Activated CD8-positive, alpha-beta memory T cell treated with anti-CD3 and anti-CD28 coated beads, Interleukin-2, amount 50 U/mL, for 1 hour (primary cell): ENCODE measurements around the gene KLHL13.
"Not testable (repeated sequence)": the region's sequence is repeated elsewhere in the genome, so short reads cannot be mapped to it uniquely, and the experiment has no call there.

Source experiments
- DNase-seq: peaks from one replicate; pipeline ENCODE4 v3.0.0-alpha.2; 2020; ENCODE audit errors: extremely low read depth

The KLHL13 gene

DNA sequence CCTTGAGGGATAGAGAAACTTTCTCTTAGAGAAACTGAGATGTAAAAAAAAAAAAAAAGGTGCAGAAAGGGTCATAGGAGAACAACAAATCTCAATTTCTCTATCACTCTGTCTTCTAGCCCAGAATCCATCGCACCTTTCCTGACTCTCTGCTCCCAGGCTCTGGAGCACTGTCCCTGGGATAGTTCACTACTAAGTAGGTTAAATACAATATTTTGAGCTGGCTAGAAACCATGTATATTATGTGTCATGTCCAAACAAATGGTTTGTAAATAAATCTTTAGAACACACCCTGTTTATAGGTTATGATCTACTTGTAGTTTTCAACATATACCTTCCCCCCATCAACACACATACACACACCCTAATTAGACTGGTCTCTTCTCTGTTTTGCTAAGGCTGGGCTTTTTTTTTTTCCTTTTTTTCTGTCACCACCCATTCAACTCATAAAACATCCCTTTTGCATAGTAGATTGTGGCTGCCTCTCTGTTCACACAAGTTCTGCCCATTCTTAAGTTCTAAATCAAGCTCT lies 124.4 kb downstream of the KLHL13 start:
- DNase-seq, result no peak

- no peak for DNase-seq
Observed at GRCh38 chrX:117990438-117990837, 126.2 kb downstream of the KLHL13 start.

DNA sequence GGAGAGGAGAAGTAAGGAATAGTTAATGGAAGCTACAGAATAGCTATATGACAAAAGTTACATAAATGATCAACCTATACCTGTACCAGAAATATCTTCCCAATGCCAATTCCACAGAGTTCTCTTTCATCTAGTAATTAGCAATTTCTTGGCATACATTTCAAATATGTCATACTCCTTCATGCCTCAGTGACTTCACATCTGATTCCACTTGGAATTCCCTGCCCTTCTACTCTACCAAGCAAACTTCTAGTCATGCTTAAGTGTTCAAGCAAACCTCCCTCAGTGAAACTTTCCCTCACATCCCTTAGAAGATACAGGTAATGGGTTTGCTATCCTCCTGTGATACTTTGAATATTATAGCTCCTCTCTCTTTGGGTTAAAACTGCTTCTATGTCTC lies 127.1 kb downstream of the KLHL13 start:
- DNase-seq, result no peak

- no peak for DNase-seq
Observed at GRCh38 chrX:117987373-117987772, 129.2 kb downstream of the KLHL13 start.

DNA sequence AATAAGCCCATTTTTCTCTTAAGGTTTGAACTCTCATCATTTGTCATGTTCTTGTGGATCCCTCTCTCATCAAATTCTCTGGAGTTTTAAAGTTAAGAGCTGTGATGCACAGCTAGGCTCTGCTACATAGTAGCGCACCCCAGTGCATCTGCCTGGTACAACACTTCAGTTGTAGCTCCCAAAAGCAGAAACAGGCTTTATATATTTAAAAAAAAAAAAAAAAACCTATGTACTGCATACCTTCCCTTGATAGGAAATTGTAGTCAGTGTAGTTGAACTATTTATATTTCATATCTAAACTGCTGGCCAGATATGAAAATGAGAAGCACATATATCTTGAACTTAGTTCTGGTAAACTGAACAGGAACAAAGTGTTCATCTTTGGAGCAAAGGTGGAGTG lies 131.4 kb downstream of the KLHL13 start:
- no peak for DNase-seq

DNA sequence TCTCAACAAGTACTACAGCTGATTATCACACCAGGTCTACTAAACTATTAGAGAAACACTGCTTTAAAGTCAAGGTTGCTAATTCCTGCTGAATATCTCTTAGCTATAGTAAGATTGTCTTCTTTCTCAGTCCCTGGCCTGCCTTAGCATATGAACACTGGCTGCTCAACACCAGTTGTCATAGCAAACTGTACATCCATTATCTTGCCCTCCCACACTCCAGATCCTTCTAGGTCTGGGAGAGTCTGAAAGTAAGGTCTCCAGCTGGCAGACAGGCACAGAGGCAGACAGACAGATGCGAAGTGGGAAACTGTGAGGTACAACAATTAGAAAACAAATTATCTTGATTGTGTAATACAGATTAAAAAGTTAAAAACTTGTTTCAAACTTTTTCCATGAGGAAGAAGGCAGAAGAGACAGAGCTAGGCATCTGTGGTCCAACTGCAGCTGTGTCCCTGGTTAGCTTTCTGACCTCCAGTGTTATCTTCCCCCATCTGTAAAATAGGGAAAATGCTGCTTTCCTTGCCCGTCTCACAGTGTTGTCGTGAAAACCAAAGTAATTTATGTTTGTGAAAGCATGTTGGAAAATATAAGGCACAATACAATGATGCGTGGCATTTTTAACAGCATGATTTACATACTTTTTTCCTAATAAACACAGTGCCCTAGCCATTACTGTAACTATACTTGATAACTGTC lies 133.8 kb downstream of the KLHL13 start:
- DNase-seq, result no peak

- DNase-seq, result no peak
Observed at GRCh38 chrX:117978402-117978801, 138.2 kb downstream of the KLHL13 start.

- DNase-seq, result no peak
Observed at GRCh38 chrX:117977526-117977925, 139.1 kb downstream of the KLHL13 start.

GRCh38 chrX:117973110-117973807 lies 143.4 kb downstream of the KLHL13 start:
- no peak for DNase-seq

DNA sequence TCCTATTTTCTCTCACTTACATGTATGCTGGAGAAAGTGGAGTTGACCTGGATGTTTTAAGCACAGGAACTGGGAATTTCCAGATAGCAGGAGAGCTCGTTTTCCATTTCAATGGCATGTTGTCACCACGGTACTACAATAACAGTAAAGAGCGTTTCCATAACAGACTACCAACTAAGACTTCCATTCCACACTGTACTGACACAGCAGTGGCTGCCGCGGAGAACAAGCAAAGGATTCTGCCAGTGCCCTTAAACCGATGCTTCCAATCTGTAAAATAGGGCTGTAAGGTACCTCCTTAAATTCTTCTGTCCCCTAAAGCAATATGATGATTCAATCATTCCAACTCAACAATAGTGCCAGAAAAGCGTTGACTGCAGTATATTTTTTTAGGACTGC lies 143.9 kb downstream of the KLHL13 start:
- no peak for DNase-seq

GRCh38 chrX:117969782-117970181 lies 146.8 kb downstream of the KLHL13 start:
- DNase-seq, result no peak

DNA sequence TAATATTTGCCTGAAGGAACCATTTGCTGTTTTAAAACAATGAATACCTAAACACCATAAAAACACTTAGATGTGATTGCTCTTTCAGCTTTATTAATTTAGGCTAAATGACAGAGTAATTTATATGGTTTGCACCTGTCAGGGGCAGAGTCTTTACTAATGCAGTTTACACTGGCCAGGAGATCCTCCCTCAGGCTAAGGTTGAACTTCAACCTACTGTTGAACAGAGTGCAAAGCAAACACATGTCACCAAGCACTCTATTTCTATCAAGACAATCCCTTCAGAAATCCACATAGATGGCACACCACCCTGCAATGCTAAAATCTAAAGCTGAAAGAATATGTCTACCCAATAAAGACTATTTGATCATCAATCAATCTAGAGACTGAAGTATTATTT lies 147.3 kb downstream of the KLHL13 start:
- no peak for DNase-seq

GRCh38 chrX:117959045-117959444 lies 157.6 kb downstream of the KLHL13 start:
- DNase-seq, result no peak

- DNase-seq, result no peak
Observed at GRCh38 chrX:117957128-117957527, 159.5 kb downstream of the KLHL13 start.

DNA sequence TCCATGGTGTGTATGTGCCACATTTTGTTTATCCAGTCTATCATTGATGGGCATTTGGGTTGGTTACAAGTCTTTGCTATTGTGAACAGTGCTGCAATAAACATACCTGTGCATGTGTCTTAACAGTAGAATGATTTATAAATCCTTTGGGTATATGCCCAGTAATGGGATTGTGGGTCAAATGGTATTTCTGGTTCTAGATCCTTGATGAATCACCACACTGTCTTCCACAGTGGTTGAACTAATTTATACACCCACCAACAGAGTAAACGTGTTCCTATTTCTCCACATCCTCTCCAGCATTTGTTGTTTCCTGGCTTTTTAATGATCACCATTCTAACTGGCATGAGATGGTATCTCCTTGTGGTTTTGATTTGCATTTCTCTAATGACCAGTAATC lies 177.3 kb downstream of the KLHL13 start:
- not testable (repeated sequence) for DNase-seq

GRCh38 chrX:117936118-117936517 lies 180.5 kb downstream of the KLHL13 start:
- no peak for DNase-seq

GRCh38 chrX:117930116-117930515 lies 186.5 kb downstream of the KLHL13 start:
- DNase-seq, result not testable (repeated sequence)

DNA sequence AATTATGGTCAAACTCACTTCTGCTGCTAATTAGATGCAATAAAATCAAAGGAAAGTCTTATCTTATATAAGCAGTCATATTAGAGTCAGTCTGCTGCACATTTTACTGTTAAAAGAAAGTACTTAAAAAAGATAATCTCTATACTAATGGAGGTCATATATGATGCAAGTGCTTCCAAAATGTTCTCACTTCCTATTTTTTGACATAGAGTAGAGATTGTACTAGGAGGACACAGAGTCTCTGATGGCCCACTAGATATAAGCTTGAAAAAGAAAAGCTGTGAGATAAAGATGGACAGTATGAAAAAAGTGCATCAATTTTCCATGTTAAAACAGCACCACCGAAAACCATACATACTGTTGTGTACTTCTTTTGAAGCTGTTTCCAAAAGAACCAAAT lies 196.9 kb downstream of the KLHL13 start:
- DNase-seq, result no peak

GRCh38 chrX:117910216-117910615 lies 206.4 kb downstream of the KLHL13 start:
- no peak for DNase-seq

- no peak for DNase-seq
Observed at GRCh38 chrX:117898226-117898625, 218.4 kb downstream of the KLHL13 start.

- no peak for DNase-seq
Observed at GRCh38 chrX:117895418-117895817, 221.2 kb downstream of the KLHL13 start.

DNA sequence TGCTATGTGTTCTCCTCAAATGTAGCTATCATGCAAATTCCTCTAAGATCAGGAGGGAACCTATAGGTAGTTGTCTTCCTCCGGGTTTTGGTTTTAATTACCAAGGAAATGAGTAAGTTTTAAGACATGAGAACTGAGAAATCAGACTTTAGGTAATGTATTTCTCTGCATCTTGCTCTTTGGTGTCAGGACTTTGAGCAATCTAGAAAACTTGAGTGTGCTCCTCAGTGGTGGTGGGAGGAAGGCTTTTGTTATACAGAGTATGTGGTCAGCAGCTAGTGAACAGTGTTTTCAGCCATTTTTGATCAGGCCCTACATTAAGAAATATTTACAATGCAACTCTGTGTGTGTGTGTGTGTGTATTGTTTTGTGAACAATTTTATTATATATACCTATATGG lies 224.1 kb downstream of the KLHL13 start:
- no peak for DNase-seq

GRCh38 chrX:117871796-117872195 lies 244.8 kb downstream of the KLHL13 start:
- no peak for DNase-seq
